ENCODE data around the gene TPD52L2. TPM values are rescaled to one million over a fixed set of nuclear protein-coding genes. Genes with fewer than 3 reads are reported as not detected.
"Not testable (repeated sequence)": the region's sequence is repeated elsewhere in the genome, so short reads cannot be mapped to it uniquely, and the experiment has no call there.

Gene TPD52L2
- total RNA-seq, 6 donors from 2014 or later, result 64.2 to 103 (median 79.4) TPM

DNA sequence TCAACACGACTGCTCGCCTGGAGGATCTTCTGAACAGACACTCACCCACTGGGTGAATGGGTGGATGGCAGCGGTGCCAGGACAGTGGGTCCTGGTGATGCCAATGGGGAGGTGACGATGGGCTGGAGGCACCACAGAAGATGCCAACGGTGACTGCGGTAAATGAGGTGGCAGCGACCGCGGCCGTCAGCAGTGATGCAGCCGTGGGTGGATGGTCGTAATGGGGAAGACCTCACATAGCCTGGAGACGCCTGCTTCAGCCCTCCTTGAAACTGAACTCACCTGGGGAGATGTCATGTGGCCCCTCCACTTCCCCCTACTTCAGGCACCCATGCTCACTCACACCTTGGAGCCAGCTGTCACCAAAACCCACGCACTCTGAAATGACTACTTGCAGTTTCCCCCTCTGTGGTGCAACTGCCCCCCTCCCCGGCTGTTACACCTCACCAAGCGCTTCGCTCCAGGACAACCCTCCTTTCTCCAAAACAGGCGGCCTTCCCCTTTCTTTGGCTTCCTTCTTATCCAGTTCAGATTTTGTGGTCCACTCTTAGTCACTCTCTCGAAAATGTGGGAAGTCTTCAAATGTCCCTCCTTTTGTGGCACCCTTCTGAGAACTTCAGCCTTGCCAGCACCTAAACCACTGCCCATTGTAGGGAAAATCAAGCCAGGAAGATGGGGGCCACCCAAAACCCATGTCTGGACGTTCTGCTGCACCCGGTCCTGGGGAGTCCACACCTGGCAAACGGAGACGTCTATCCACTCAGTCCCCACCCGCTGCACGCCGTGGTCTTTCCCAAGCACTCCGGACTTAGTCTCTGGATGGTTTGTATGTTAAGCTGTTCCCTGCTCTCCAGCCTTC lies 14.2 kb upstream of the TPD52L2 start:
- ATAC-seq (ENCODE audit: low FRiP score in 2 of 2), result no peak
- WGBS, 2 donors, result 72 to 76% methylated on average over 25 to 27 of the region's 27 CpGs
- no peak overlapping the region for H3K4me3 ChIP-seq
- TF ChIP-seq, protein P1, sequence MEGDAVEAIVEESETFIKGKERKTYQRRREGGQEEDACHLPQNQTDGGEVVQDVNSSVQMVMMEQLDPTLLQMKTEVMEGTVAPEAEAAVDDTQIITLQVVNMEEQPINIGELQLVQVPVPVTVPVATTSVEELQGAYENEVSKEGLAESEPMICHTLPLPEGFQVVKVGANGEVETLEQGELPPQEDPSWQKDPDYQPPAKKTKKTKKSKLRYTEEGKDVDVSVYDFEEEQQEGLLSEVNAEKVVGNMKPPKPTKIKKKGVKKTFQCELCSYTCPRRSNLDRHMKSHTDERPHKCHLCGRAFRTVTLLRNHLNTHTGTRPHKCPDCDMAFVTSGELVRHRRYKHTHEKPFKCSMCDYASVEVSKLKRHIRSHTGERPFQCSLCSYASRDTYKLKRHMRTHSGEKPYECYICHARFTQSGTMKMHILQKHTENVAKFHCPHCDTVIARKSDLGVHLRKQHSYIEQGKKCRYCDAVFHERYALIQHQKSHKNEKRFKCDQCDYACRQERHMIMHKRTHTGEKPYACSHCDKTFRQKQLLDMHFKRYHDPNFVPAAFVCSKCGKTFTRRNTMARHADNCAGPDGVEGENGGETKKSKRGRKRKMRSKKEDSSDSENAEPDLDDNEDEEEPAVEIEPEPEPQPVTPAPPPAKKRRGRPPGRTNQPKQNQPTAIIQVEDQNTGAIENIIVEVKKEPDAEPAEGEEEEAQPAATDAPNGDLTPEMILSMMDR (IDR thresholded peaks at IDR 0.05), result no peak
- TF ChIP-seq POLR2A (IDR thresholded peaks at IDR 0.05) (no peak), EP300 (IDR thresholded peaks at IDR 0.05) (no peak), POLR2AphosphoS5 (IDR thresholded peaks at IDR 0.05) (no peak)
- peaks cover 50 to 51% (median 51%) of the 10 kb centered on the region in 4 donors for H3K4me1 ChIP-seq
- DNase-seq, result peak in 1 of 2 donors; percentile 51
- H3K27ac ChIP-seq, result no peak overlapping the region
- no peaks in the 10 kb centered on the region for H3K36me3 ChIP-seq
- peaks cover 0 to 23% (median 0%) of the 10 kb centered on the region in 4 donors for H3K27me3 ChIP-seq
- H3K9me3 ChIP-seq, result no peaks in the 10 kb centered on the region

DNA sequence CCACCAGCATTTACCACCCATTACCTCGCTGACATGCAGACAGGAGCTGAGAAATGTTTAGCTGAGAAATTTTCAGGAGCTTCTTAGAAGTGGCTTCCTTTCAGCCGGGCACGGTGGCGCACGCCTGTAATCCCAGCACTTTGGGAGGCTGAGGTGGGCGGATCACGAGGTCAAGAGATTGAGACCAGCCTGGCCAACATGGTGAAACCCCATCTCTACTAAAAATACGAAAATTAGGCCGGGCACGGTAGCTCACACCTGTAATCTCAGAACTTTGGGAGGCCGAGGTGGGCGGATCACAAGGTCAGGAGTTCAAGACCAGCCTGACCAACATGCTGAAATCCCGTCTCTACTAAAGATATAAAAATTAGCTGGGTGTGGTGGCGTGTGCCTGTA lies 13.5 kb upstream of the TPD52L2 start:
- WGBS, 2 donors, result 84 to 90% methylated on average over 14 of the region's 14 CpGs
- H3K36me3 ChIP-seq; H3K9me3 ChIP-seq; ATAC-seq (ENCODE audit: low FRiP score in 2 of 2); H3K27ac ChIP-seq; H3K4me3 ChIP-seq: not testable (repeated sequence)
- peaks cover 46 to 50% (median 48%) of the 10 kb centered on the region in 4 donors for H3K4me1 ChIP-seq
- H3K27me3 ChIP-seq, result peaks cover 0 to 18% (median 0%) of the 10 kb centered on the region in 4 donors
- peak in 1 of 2 donors; percentile 43 for DNase-seq

DNA sequence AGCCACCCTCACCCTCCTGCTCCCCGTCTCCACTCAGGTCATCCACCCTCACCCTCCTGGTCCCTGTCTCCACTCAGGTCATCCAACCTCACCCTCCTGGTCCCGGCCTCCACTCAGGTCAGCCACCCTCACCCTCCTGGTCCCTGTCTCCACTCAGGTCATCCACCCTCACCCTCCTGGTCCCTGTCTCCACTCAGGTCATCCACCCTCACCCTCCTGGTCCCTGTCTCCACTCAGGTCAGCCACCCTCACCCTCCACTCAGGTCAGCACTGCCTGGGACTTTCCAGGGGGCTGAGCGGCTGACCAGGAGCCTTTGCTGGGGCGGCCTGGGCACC lies 11.4 kb upstream of the TPD52L2 start:
- H3K36me3 ChIP-seq; H3K4me3 ChIP-seq; H3K9me3 ChIP-seq; ATAC-seq (ENCODE audit: low FRiP score in 2 of 2); H3K27me3 ChIP-seq: not testable (repeated sequence)
- peak in 1 of 2 donors; percentile 75 for DNase-seq
- 59 to 97% methylated on average over 2 to 4 of the region's 4 CpGs for WGBS, 2 donors
- H3K27ac ChIP-seq, result peak overlapping the region; percentile 82 to 91 (median 87)
- H3K4me1 ChIP-seq, result peaks cover 40 to 50% (median 47%) of the 10 kb centered on the region in 4 donors

DNA sequence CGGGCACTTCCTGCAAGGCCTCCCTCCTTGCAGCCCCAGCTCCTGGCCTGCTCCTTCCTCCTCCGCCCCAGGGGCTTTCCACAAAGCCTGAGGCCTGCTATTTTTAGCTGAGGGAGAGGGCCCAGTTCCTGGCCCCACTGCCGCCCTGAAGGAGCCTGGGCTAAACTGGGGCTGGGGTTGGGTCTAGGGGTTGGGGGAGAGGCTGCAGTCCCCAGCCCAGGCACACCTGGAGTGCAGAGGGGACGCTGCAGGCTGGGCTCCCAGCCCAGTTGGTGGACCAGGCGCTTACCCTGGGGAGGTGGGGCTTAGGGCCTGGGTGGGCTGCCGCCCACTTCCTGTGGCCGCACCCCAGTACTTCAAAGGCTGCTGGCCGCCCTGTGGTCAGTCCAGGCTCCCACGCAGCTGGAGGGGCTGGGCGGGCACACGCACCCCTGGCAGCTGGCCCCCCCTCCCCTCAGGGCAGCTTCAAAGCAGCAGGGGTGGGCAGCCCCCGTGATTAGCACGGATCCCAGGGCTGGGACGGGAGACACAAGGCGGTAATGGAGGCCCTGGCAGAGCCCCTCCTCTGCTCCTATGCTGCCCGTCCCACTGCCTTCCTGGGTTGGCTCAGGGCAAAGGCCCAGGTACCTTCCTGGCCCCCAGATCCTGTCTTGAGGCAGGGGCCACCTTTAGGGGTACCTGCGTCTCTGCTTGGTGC lies 10.9 kb upstream of the TPD52L2 start:
- 5% methylated on average over 5 to 7 of the region's 17 CpGs for WGBS, 2 donors
- Histone ChIP-seq H3K9me3 (no peaks in the 10 kb centered on the region), H3K27ac (peak overlapping the region; percentile 82 to 91 (median 87)), H3K4me3 (peak overlapping the region in 3 of 4 donors; percentile 2 to 32 (median 30)), H3K4me1 (peaks cover 46 to 56% (median 53%) of the 10 kb centered on the region in 4 donors), H3K36me3 (no peaks in the 10 kb centered on the region), H3K27me3 (peaks cover 0 to 5% (median 0%) of the 10 kb centered on the region in 4 donors)
- ATAC-seq (ENCODE audit: low FRiP score in 2 of 2) (peak; percentile 23 to 27), DNase-seq (peak; percentile 55 to 70)
- TF ChIP-seq EP300 (IDR thresholded peaks at IDR 0.05) (no peak), POLR2A (IDR thresholded peaks at IDR 0.05) (peak in 1 of 4 donors; percentile 16), POLR2AphosphoS5 (IDR thresholded peaks at IDR 0.05) (peak in 1 of 2 donors; percentile 56)
- TF ChIP-seq, protein P1 (IDR thresholded peaks at IDR 0.05), result no peak

DNA sequence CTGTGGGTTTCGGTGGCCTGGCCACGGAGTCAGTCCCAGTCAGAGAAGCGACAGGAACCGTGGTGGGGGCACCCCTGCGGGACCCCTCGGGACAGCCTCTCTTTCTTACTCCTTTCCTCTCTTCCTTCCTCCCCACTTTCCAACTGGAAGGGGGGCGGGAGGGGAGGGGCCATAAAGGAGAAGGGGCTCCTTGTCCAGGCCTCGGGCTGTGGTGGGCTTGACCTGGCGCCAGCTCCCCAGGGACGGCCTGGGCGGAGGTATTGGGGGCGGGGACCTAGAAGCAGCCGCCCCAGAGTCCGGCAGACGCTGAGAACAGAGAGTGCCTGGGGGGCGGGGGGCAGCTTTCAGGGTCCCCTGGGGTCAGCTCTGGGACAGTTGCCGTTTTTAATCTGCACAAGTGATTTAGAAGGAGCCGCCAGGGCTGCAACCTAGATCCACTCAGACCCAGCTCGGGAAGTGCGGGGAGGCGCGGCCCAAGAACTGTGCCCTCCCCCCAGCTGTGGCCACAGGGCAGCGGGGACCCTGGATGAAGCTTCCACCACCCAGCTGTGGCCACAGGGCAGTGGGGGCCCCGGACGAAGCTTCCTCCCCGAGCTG lies 10.2 kb upstream of the TPD52L2 start:
- H3K4me3 ChIP-seq, result peak overlapping the region; percentile 2 to 32 (median 17)

More for the DNA sequence above, 10.2 kb upstream of the TPD52L2 start:
- Histone ChIP-seq H3K27ac (peak overlapping the region; percentile 82 to 91 (median 87)), H3K36me3 (no peaks in the 10 kb centered on the region), H3K4me1 (peaks cover 49 to 60% (median 56%) of the 10 kb centered on the region in 4 donors), H3K27me3 (peaks cover 0 to 5% (median 0%) of the 10 kb centered on the region in 4 donors), H3K9me3 (no peaks in the 10 kb centered on the region)
- DNase-seq (peak in 1 of 2 donors; percentile 79), ATAC-seq (ENCODE audit: low FRiP score in 2 of 2) (peak in 1 of 2 donors; percentile 6)
- 3 to 13% methylated on average over 15 to 19 of the region's 26 CpGs for WGBS, 2 donors
- TF ChIP-seq POLR2A (IDR thresholded peaks at IDR 0.05), result no peak
- TF ChIP-seq, protein P1 (IDR thresholded peaks at IDR 0.05), result no peak
- TF ChIP-seq EP300 (IDR thresholded peaks at IDR 0.05), result no peak
